GM21526 (cell line): ENCODE results near the gene SPANXN4.
A peak's percentile ranks its signal among the peaks of the same experiment; 100 is the strongest.

ENCODE experiments used
- ATAC-seq: cut with Tn5 transposase; IDR thresholded peaks from one replicate; pipeline ENCODE4 v1.9.1; 2021; ENCODE audit warnings: moderate library complexity; ENCODE audit not compliant: unreplicated experiment, low FRiP score

Gene SPANXN4, protein sequence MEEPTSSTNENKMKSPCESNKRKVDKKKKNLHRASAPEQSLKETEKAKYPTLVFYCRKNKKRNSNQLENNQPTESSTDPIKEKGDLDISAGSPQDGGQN

GRCh38 chrX:143025628-143026027 is at the start of gene SPANXN4:
Gene SPANXN4, plus strand, starts transcription at chrX:143025928. Its CDS starts 87 bp downstream, at chrX:143026015.
- ATAC-seq: no peak

- ATAC-seq: peak; percentile 84
Measured at GRCh38 chrX:142977128-142977914, 48.4 kb upstream of the SPANXN4 start.

DNA sequence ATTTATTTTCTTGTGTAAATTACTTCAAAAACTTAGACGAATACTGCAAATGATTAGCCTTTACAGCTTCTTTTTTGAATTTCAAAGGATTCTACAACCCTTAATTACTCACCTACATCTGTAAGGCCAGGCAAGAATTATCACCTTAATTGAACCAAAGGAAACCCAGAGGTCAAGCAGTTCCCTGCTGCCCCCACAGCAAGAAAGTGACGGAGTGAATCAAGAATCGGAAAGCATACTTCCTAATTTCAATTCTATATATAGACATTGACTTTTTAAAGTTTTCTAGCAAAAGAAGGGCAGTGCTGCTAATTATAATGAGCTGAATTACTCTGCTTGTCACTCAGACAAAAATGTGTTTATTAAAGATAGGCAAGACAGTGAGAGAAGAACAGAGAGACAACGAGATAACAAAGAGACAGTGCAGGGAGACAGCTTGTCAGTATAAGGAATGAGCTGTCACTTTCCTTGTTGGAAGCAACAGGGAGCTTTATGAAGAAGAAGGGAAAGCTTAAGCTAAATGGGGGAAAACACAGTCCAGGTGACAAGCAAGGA is 47.5 kb upstream of the SPANXN4 start:
- no peak for ATAC-seq

DNA sequence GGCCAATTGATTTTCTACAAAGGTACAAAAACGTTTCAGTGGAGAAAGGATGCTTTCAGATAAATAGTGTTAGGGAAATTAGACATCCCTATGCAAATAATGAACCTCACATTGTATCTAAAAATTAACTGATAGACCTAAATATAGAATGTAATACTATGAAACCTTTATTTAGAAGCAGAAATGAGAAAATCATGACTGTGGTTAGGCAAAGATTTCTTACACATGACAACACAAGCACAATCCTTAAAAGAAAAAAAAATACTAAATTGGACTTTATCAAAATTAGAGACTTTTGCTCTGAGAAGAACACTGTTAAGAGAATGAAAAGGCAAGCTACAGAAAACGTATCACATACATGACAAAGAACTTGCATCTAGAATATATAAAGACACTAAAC is 43.0 kb upstream of the SPANXN4 start:
- no peak for ATAC-seq

DNA sequence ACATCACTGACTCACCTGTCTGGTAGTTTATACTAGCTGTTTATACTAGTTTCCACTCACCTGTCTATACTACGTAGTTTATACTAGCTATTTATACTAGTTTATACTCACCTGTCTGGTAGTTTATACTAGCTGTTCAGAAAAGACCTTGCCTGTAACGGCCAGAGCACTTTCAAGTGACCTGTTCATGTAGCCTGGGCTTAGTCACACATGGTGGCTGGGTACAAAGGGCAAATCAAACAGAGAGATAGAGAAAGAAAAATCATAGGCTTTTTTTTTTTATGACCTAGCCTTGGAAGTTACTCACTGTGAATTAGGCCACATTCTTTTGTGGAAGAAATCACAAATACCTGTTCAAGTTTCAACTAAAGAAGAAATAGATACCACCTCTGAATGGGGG is 30.7 kb upstream of the SPANXN4 start:
- ATAC-seq: no peak

GRCh38 chrX:142998447-142999198 is 27.1 kb upstream of the SPANXN4 start:
- no peak for ATAC-seq

GRCh38 chrX:142999199-142999701 is 26.5 kb upstream of the SPANXN4 start:
- no peak for ATAC-seq

GRCh38 chrX:143002206-143002605 is 23.5 kb upstream of the SPANXN4 start:
- ATAC-seq: no peak

GRCh38 chrX:143017272-143017671 is 8.5 kb upstream of the SPANXN4 start:
- no peak for ATAC-seq

- ATAC-seq: no peak
Measured at GRCh38 chrX:143027275-143027674, 1.5 kb downstream of the SPANXN4 start.

GRCh38 chrX:143047511-143047910 is 21.8 kb downstream of the SPANXN4 start:
- ATAC-seq: no peak

- no peak for ATAC-seq
Measured at GRCh38 chrX:143058120-143058519, 32.4 kb downstream of the SPANXN4 start.

DNA sequence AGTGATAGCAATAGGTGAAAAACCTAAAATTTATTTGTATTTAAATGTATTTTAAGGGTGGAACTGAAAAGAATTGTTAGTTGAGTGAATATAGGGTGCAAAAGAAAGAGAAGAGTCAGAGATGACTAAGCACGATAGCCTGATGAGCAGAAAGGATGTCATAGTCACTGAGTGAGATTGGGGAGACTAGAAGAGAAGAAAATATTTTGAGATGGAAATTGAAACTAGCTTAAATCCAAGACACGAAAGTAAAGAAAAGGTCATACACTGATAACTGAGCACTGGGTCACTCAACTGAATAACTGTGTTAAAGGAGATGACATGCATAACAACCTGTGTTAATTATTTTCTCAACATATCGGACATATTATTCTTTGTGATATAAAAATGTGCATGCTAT is 55.5 kb downstream of the SPANXN4 start:
- no peak for ATAC-seq

DNA sequence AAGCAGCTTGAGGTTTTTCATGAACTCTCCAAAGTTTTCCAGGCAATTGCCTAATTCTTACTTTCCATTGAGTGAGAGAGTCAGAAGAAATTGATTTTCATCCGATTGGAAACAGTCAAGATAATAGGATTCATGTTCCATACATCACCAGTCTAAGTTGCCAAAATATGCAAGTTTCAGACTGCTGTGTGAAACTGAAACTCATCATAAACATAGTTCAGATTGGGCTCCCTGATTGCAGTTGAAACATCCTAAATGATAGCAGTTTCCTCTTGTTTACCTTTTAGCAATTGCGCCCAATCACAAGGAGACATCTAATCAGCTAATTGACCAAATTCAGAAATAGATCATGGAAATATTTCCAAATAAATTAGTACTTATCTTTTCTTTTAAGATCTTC is 56.8 kb downstream of the SPANXN4 start:
- no peak for ATAC-seq
